H1 (cell line): ENCODE data around the gene GABRR1. TPM values are rescaled to one million over a fixed set of nuclear protein-coding genes. Genes with fewer than 3 reads are reported as not detected.

ENCODE experiments used
- CTCF ChIA-PET: fragments of 300-600 bp; sonication (Branson Sonifier 250); formaldehyde crosslinking; loops from one replicate; lab custom pipeline; 2021; ENCODE audit not compliant: partially characterized antibody; lab: Charles Lee
- POLR2A ChIA-PET: fragments of 300-600 bp; sonication (Branson Sonifier 250); formaldehyde crosslinking; loops from one replicate; lab custom pipeline; 2021; ENCODE audit warnings: inconsistent platforms; ENCODE audit not compliant: partially characterized antibody; lab: Charles Lee
- DNase-seq, 2 experiments: peaks; one replicate each; pipeline versions ENCODE4 v3.0.0 to v3.0.0-alpha.2; 2010 to 2022; ENCODE audit warnings: low spot score in 2 of 2, low read depth in 1 of 2, mixed read lengths in 1 of 2
- FAIRE-seq: peaks from 2 replicates; lab custom pipeline; 2011; peaks lifted over from hg19 to GRCh38; lab: Jason Lieb, UNC
- H2AFZ ChIP-seq: 2 replicates; pipeline ENCODE4 v1.8.1; 2012; ENCODE audit warnings: low read length, inconsistent platforms
- H2AK5ac ChIP-seq: 2 replicates; pipeline ENCODE4 v1.6.1; 2013; ENCODE audit warnings: low read depth, low read length
- H2BK120ac ChIP-seq: replicated peaks from 2 replicates; pipeline ENCODE3; 2013; ENCODE audit warnings: low read depth, low read length, inconsistent platforms
- H2BK12ac ChIP-seq: 2 replicates; pipeline ENCODE4 v1.6.1; 2013; ENCODE audit warnings: low read depth, low read length
- H2BK15ac ChIP-seq: 2 replicates; pipeline ENCODE4 v1.6.1; 2013; ENCODE audit warnings: low read length
- H2BK20ac ChIP-seq: 2 replicates; pipeline ENCODE4 v1.6.1; 2013; ENCODE audit warnings: low read length
- H2BK5ac ChIP-seq: 2 replicates; pipeline ENCODE4 v1.6.1; 2013; ENCODE audit warnings: low read depth, low read length
- H3K14ac ChIP-seq: 2 replicates; pipeline ENCODE4 v1.6.1; 2013; ENCODE audit warnings: inconsistent platforms; ENCODE audit not compliant: insufficient read length
- H3K18ac ChIP-seq: 2 replicates; pipeline ENCODE4 v1.6.1; 2013; ENCODE audit warnings: low read length; ENCODE audit errors: extremely low read depth
- H3K23ac ChIP-seq: 2 replicates; pipeline ENCODE4 v1.6.1; 2013; ENCODE audit warnings: inconsistent platforms; ENCODE audit not compliant: insufficient read length
- H3K23me2 ChIP-seq: 2 replicates; pipeline ENCODE4 v1.6.1; 2013; ENCODE audit warnings: low read depth, low read length
- H3K27ac ChIP-seq: 2 replicates; pipeline ENCODE4 v1.6.1; 2011; ENCODE audit warnings: low read depth, low read length, inconsistent platforms
- H3K27me3 ChIP-seq, 4 experiments: replicated peaks in 1 of 4; 1 replicate in 1 of 4; 2 replicates in 3 of 4; pipeline versions ENCODE4 v1.6.1 to v1.8.1; 2011 to 2013; ENCODE audit warnings: low read length in 3 of 4, mild to moderate bottlenecking in 3 of 4, inconsistent platforms in 2 of 4, mixed read lengths in 2 of 4, moderate library complexity in 1 of 4; ENCODE audit not compliant: control insufficient read depth in 3 of 4, insufficient read depth in 3 of 4; ENCODE audit errors: extremely low read depth in 1 of 4
- H3K36me3 ChIP-seq, 4 experiments: 2 replicates each; pipeline versions ENCODE4 v1.6.1 to v1.8.1; 2011 to 2013; ENCODE audit warnings: mild to moderate bottlenecking in 4 of 4, low read length in 3 of 4, moderate library complexity in 2 of 4, control low read depth in 1 of 4, inconsistent platforms in 1 of 4; ENCODE audit not compliant: insufficient read depth in 4 of 4, control insufficient read depth in 2 of 4
- H3K4ac ChIP-seq: replicated peaks from 2 replicates; pipeline ENCODE3; 2013; ENCODE audit warnings: low read length, low read depth, mixed read lengths, inconsistent platforms; ENCODE audit not compliant: insufficient read length
- H3K4me1 ChIP-seq, 4 experiments: replicated peaks in 1 of 4; 1 replicate in 1 of 4; 2 replicates in 3 of 4; pipeline versions ENCODE4 v1.6.1 to v1.8.1; 2011 to 2013; ENCODE audit warnings: low read length in 3 of 4, inconsistent platforms in 2 of 4, mixed read lengths in 1 of 4; ENCODE audit not compliant: insufficient read depth in 4 of 4, control insufficient read depth in 3 of 4
- H3K4me2 ChIP-seq, 2 experiments: 2 replicates each; pipeline versions ENCODE4 v1.6.1 to v1.8.1; 2011 to 2013; ENCODE audit warnings: low read depth in 2 of 2, low read length in 2 of 2, control low read depth in 1 of 2, inconsistent platforms in 1 of 2, mild to moderate bottlenecking in 1 of 2; ENCODE audit not compliant: insufficient read depth in 1 of 2
- H3K4me3 ChIP-seq, 4 experiments: fragments of 200-600, 300-600 bp in 1 of 4; sonication (generic), shearing (Covaris generic), sonication (Bioruptor Twin) in 1 of 4; 2 replicates each; pipeline versions ENCODE4 v1.5.1 to v1.8.1; 2011 to 2016; ENCODE audit warnings: low read length in 4 of 4, low read depth in 3 of 4, control low read depth in 2 of 4, inconsistent platforms in 2 of 4, mild to moderate bottlenecking in 2 of 4, mixed read lengths in 1 of 4, moderate library complexity in 1 of 4; ENCODE audit not compliant: insufficient read depth in 2 of 4; ENCODE audit errors: extremely low read depth in 1 of 4
- H3K56ac ChIP-seq: replicated peaks from 2 replicates; pipeline ENCODE3; 2013; ENCODE audit warnings: low read depth, mild to moderate bottlenecking, mixed read lengths, low read length, inconsistent platforms; ENCODE audit not compliant: insufficient read length
- H3K79me1 ChIP-seq: 2 replicates; pipeline ENCODE4 v1.6.1; 2013; ENCODE audit warnings: low read depth, low read length, control low read depth
- H3K79me2 ChIP-seq, 2 experiments: 2 replicates each; pipeline versions ENCODE4 v1.6.1 to v1.8.1; 2012 to 2013; ENCODE audit warnings: low read length in 2 of 2, mild to moderate bottlenecking in 2 of 2, inconsistent platforms in 1 of 2; ENCODE audit not compliant: insufficient read depth in 2 of 2, control insufficient read depth in 1 of 2
- H3K9ac ChIP-seq, 4 experiments: replicated peaks in 1 of 4; 1 replicate in 1 of 4; 2 replicates in 3 of 4; pipeline versions ENCODE4 v1.6.1 to v1.8.1; 2011 to 2013; ENCODE audit warnings: low read depth in 3 of 4, low read length in 3 of 4, control low read depth in 2 of 4, mild to moderate bottlenecking in 2 of 4, moderate library complexity in 2 of 4, inconsistent platforms in 1 of 4; ENCODE audit errors: extremely low read depth in 1 of 4
- H3K9me3 ChIP-seq, 2 experiments: 2 replicates each; pipeline versions ENCODE4 v1.6.1 to v1.8.1; 2012 to 2013; ENCODE audit warnings: mild to moderate bottlenecking in 2 of 2, moderate library complexity in 2 of 2, control low read depth in 1 of 2, inconsistent platforms in 1 of 2, low read depth in 1 of 2, low read length in 1 of 2, mixed read lengths in 1 of 2; ENCODE audit not compliant: insufficient read depth in 2 of 2
- H4K20me1 ChIP-seq, 2 experiments: replicated peaks in 1 of 2; 2 replicates each; pipeline versions ENCODE3 to v1.8.1; 2011 to 2013; ENCODE audit warnings: inconsistent platforms in 2 of 2, low read length in 2 of 2, mild to moderate bottlenecking in 1 of 2; ENCODE audit not compliant: insufficient read depth in 2 of 2, control insufficient read depth in 1 of 2
- H4K5ac ChIP-seq: 2 replicates; pipeline ENCODE4 v1.6.1; 2013; ENCODE audit warnings: low read length, low read depth, mixed read lengths, inconsistent platforms; ENCODE audit not compliant: insufficient read length
- H4K8ac ChIP-seq: 2 replicates; pipeline ENCODE4 v1.8.0; 2013; ENCODE audit warnings: mild to moderate bottlenecking, moderate library complexity, low read length, inconsistent platforms; ENCODE audit not compliant: insufficient read depth; ENCODE audit errors: extremely low read depth
- H4K91ac ChIP-seq: replicated peaks from 2 replicates; pipeline ENCODE3; 2013; ENCODE audit warnings: low read length, mixed read lengths, inconsistent platforms; ENCODE audit not compliant: insufficient read length
- CBX5 ChIP-seq: fragments of 300-800, 300-1000 bp; sonication (generic); IDR thresholded peaks from 2 replicates; pipeline ENCODE4 v1.7.1; 2016; ENCODE audit warnings: antibody characterized with exemption, low read length, low read depth
- CTBP2 ChIP-seq: IDR thresholded peaks from 2 replicates; pipeline ENCODE4 v1.7.0; 2011; ENCODE audit warnings: borderline replicate concordance, mild to moderate bottlenecking, moderate library complexity, mixed read lengths, low read length; ENCODE audit not compliant: insufficient read depth, insufficient read length
- YY1 ChIP-seq: IDR thresholded peaks from 2 replicates; pipeline ENCODE4 v1.6.1; 2011; ENCODE audit warnings: low read depth, mild to moderate bottlenecking, low read length
- WGBS, 2 experiments: shearing (Covaris generic) in 1 of 2; methylation state at CpG; one replicate each; pipeline versions ENCODE4 v1.1.6 to v1.1.7; 2013 to 2015; ENCODE audit warnings: low lambda C conversion rate in 2 of 2, mixed read lengths in 2 of 2, inconsistent platforms in 1 of 2, low coverage in 1 of 2, missing lambda C conversion rate in 1 of 2; ENCODE audit not compliant: insufficient replicate concordance in 2 of 2, insufficient coverage in 1 of 2, insufficient read length in 1 of 2; ENCODE audit errors: extremely low coverage in 1 of 2, missing lambda C conversion rate in 1 of 2; 5-methylcytosine and 5-hydroxymethylcytosine counted together
- polyA plus RNA-seq, 7 experiments: library from polyadenylated mRNA; depleted of rRNA in 3 of 7; stranded (reverse) in 5 of 7; unstranded in 2 of 7; fragments of >200 nt in 5 of 7; fragments of 200-250 nt in 2 of 7; gene quantifications; 1 replicate in 5 of 7; 2 replicates in 1 of 7; 4 replicates in 1 of 7; pipeline versions ENCODE4 v1.2.1 to v1.2.3, GENCODE V29; 2011 to 2013; ENCODE audit warnings: missing spikeins in 2 of 7, mixed read lengths in 2 of 7
- total RNA-seq: library from RNA; stranded (reverse); fragmentation: NEBNext Ultra II Directional; extraction: Animal tissue kit (Norgen Biotek cat#: 25700); gene quantifications from 2 replicates; pipeline ENCODE4 v1.2.1, GENCODE V29; 2021

Gene GABRR1
- total and polyA plus RNA-seq, 2 of the 8 experiments (the other 6 are each of a cell fraction or from before 2014, with no cell fraction given) = 0.60 to 0.63 TPM

GRCh38 chr6:89138173-89138572, 79.0 kb downstream of the GABRR1 start:
- H3K9me3 ChIP-seq = no peaks in the 10 kb centered on the region
- peaks cover 3 to 19% (median 12%) of the 10 kb centered on the region in 4 experiments for H3K27me3 ChIP-seq
- no peak overlapping the region for H3K4me3 ChIP-seq
- H3K4ac ChIP-seq = no peak overlapping the region
- H4K91ac ChIP-seq = no peak overlapping the region
- TF ChIP-seq CBX5 (no peak), CTBP2 (no peak), YY1 (no peak)
- no peak overlapping the region for H3K56ac ChIP-seq
- POLR2A ChIA-PET = no interaction called here
- H3K23ac ChIP-seq = no peak overlapping the region
- peaks cover 0 to 3% (median 0%) of the 10 kb centered on the region in 4 experiments; a peak in 1 of 7 replicates for H3K4me1 ChIP-seq
- H3K36me3 ChIP-seq = no peaks in the 10 kb centered on the region
- H3K14ac ChIP-seq = no peak overlapping the region
- no peak overlapping the region for H2BK20ac ChIP-seq
- no peaks in the 10 kb centered on the region for H3K23me2 ChIP-seq
- H2BK12ac ChIP-seq = no peak overlapping the region
- no peak overlapping the region for H2AK5ac ChIP-seq
- no peaks in the 10 kb centered on the region for H3K79me2 ChIP-seq
- no peak overlapping the region for H2BK5ac ChIP-seq
- no peak overlapping the region for H3K18ac ChIP-seq
- H4K5ac ChIP-seq = no peak overlapping the region
- no peak overlapping the region for H3K9ac ChIP-seq
- H3K4me2 ChIP-seq = no peak overlapping the region
- no peaks in the 10 kb centered on the region for H3K79me1 ChIP-seq
- H4K8ac ChIP-seq = no peak overlapping the region
- CTCF ChIA-PET = interaction anchor here (0.6 to 5.9 kb wide), 8 partner anchors 10 to 223 kb away, joined by 3 to 36 read pairs (median 3); no protein-coding TSS in a partner anchor
- no peak overlapping the region for H2AFZ ChIP-seq
- no peak overlapping the region for H2BK120ac ChIP-seq
- 76% methylated on average over 2 of the region's 2 CpGs; no CpG with 5 or more reads in 1 of the 2 experiments for WGBS, 2 experiments
- H2BK15ac ChIP-seq = no peak overlapping the region
- H3K27ac ChIP-seq = no peak overlapping the region
- FAIRE-seq = no peak
- DNase-seq = no peak
- no peaks in the 10 kb centered on the region for H4K20me1 ChIP-seq
